CD4-positive, alpha-beta T cell (primary cell): Measurements from ENCODE around the gene ITGA11. TPM values are rescaled to one million over a fixed set of nuclear protein-coding genes. Genes with fewer than 3 reads are reported as not detected.
A peak's percentile ranks its signal among the peaks of the same experiment; 100 is the strongest.

ENCODE experiments used
- ATAC-seq: fragments of 200-7000 bp; cut with Tn5 transposase; one replicate; pipeline ENCODE4 v1.10.0; 2022; ENCODE audit warnings: mild to moderate bottlenecking; ENCODE audit not compliant: poor library complexity
- CTCF ChIA-PET: fragments of 350-600 bp; sonication (Branson Sonifier 250); formaldehyde crosslinking; loops from one replicate; lab custom pipeline; 2021; ENCODE audit warnings: antibody characterized with exemption, inconsistent platforms; lab: Charles Lee
- POLR2A ChIA-PET: fragments of 350-600 bp; sonication (Branson Sonifier 250); formaldehyde crosslinking; loops from one replicate; lab custom pipeline; 2021; ENCODE audit warnings: antibody characterized with exemption, inconsistent platforms; lab: Charles Lee
- DNase-seq, 14 experiments: peaks; one replicate each; pipeline ENCODE4 v3.0.0-alpha.2; 2013 to 2020; ENCODE audit warnings: mixed read lengths in 2 of 14
- H3K27ac ChIP-seq, 2 donors: one replicate each; pipeline versions ENCODE4 v1.5.1 to v1.7.0; 2013; ENCODE audit warnings: low read length in 2 of 2, low read depth in 1 of 2, mild to moderate bottlenecking in 1 of 2
- H3K27me3 ChIP-seq, 2 experiments: 1 replicate in 1 of 2; 2 replicates in 1 of 2; pipeline versions ENCODE4 v1.6.1 to v1.7.0; 2013; ENCODE audit warnings: low read length in 2 of 2, control low read depth in 1 of 2, mild to moderate bottlenecking in 1 of 2, moderate library complexity in 1 of 2; ENCODE audit not compliant: insufficient read depth in 2 of 2, control insufficient read depth in 1 of 2
- H3K36me3 ChIP-seq: one replicate; pipeline ENCODE4 v1.6.1; 2013; ENCODE audit warnings: low read length, control low read depth; ENCODE audit not compliant: insufficient read depth
- H3K4me1 ChIP-seq: one replicate; pipeline ENCODE4 v1.6.1; 2013; ENCODE audit warnings: low read length, control low read depth; ENCODE audit not compliant: insufficient read depth
- H3K4me3 ChIP-seq: one replicate; pipeline ENCODE4 v1.5.1; 2013; ENCODE audit warnings: mild to moderate bottlenecking, low read length, moderate library complexity
- H3K9me3 ChIP-seq, 2 experiments: 1 replicate in 1 of 2; 2 replicates in 1 of 2; pipeline versions ENCODE4 v1.6.1 to v1.7.0; 2013; ENCODE audit warnings: low read length in 2 of 2, mild to moderate bottlenecking in 2 of 2, control low read depth in 1 of 2, moderate library complexity in 1 of 2; ENCODE audit not compliant: control insufficient read depth in 1 of 2, insufficient read depth in 1 of 2
- H3K27ac Mint-ChIP-seq: one replicate; pipeline ENCODE4 v1.8.0; 2020; ENCODE audit warnings: mixed read lengths
- H3K27me3 Mint-ChIP-seq: one replicate; pipeline ENCODE4 v1.8.0; 2021; ENCODE audit warnings: mixed read lengths
- H3K36me3 Mint-ChIP-seq: one replicate; pipeline ENCODE4 v1.8.0; 2021; ENCODE audit warnings: low read depth, mixed read lengths
- H3K4me1 Mint-ChIP-seq: one replicate; pipeline ENCODE4 v1.8.0; 2021; ENCODE audit warnings: low read depth, mixed read lengths
- H3K4me3 Mint-ChIP-seq: one replicate; pipeline ENCODE4 v1.8.0; 2020; ENCODE audit warnings: mild to moderate bottlenecking, mixed read lengths
- H3K9me3 Mint-ChIP-seq: one replicate; pipeline ENCODE4 v1.8.0; 2020; ENCODE audit warnings: mixed read lengths
- intact Hi-C, 2 experiments: fragments of 100-400 bp; cut with DNase I in 1 of 2; cut with micrococcal nuclease in 1 of 2; formaldehyde crosslinking; loops; one replicate each; pipeline versions ENCODE4 v1.15.1 to v1.9.0; 2023 to 2025; cut with DNase I, micrococcal nuclease
- total RNA-seq, 174 experiments: library from RNA in 2 of 174; stranded (reverse) in 2 of 174; gene quantifications; one replicate each; pipeline ENCODE4 v1.2.3 and lab custom pipeline; 2021 to 2026
- TF ChIP-seq, protein P1 (sequence below): fragments of 200-600 bp; IDR thresholded peaks from one replicate; pipeline ENCODE4 v1.8.0; 2022; ENCODE audit warnings: antibody characterized with exemption, mild to moderate bottlenecking

The ITGA11 gene
- total RNA-seq, 2 experiments from 2014 or later: 0.08 to 0.20 TPM

- ATAC-seq (no peak), DNase-seq (no peak)
- POLR2A ChIA-PET: interaction anchor here (1.1 to 3.9 kb wide), 2 partner anchors 19 to 221 kb away, joined by 3 to 57 read pairs; no protein-coding TSS in a partner anchor
Observed at GRCh38 chr15:68275165-68275746, 156.7 kb downstream of the ITGA11 start.

DNA sequence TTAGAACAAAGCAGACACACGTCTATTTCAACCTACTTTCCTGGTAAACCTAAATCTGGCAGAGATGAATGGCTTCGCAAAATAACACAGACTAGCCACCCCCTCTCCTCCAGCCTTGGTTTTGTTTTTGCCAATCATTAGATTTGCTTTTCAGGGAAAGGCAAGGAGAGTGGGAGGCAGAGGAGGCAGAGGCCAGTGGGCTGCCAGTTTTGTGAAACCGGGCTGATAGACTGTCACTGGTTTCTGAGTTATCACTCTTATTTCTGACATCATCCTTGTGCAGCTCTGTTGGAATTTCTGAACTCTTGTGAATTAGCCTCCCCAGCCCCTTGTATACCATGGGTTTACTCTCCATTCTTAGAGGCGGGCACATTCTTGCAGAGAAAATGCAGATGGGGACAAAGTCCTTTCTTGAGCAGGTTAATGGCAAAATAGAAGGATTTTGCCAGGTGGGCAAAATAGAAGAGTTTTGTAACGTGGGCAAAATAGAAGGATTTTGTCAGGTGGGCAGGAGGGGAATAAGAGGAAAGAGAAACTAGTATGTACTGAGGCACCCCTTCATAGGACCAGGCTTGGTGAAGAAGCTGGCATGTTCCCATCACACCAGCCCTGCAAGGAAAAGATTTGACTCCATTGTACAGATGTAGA lies 157.6 kb downstream of the ITGA11 start:
- no peaks in the 10 kb centered on the region for H3K9me3 Mint-ChIP-seq

More at GRCh38 chr15:68275165-68275746, 156.7 kb downstream of the ITGA11 start:
- H3K27ac ChIP-seq: no peak overlapping the region
- Mint-ChIP-seq H3K4me1 (peaks cover 34% of the 10 kb centered on the region), H3K27ac (peak overlapping the region; percentile 99), H3K36me3 (peaks cover 22% of the 10 kb centered on the region), H3K27me3 (no peaks in the 10 kb centered on the region), H3K9me3 (no peaks in the 10 kb centered on the region), H3K4me3 (peak overlapping the region; percentile 98)
- no peaks in the 10 kb centered on the region for H3K36me3 ChIP-seq
- no peaks in the 10 kb centered on the region for H3K27me3 ChIP-seq
- H3K9me3 ChIP-seq: no peaks in the 10 kb centered on the region
- peaks cover 24% of the 10 kb centered on the region for H3K4me1 ChIP-seq
- CTCF ChIA-PET: interaction anchor here (3.2 kb wide), 1 partner anchor 31 kb away, joined by 21 read pairs; no protein-coding TSS in a partner anchor
- intact Hi-C loops: loop anchor here (5.0 to 10.0 kb wide), 4 partner anchors 223 to 1768 kb away; partner anchors contain the start of genes PIAS1 (in 2 of the 2), C15orf61 (in 1 of the 2) and ZWILCH (in 1 of the 2)
- TF ChIP-seq, protein P1, sequence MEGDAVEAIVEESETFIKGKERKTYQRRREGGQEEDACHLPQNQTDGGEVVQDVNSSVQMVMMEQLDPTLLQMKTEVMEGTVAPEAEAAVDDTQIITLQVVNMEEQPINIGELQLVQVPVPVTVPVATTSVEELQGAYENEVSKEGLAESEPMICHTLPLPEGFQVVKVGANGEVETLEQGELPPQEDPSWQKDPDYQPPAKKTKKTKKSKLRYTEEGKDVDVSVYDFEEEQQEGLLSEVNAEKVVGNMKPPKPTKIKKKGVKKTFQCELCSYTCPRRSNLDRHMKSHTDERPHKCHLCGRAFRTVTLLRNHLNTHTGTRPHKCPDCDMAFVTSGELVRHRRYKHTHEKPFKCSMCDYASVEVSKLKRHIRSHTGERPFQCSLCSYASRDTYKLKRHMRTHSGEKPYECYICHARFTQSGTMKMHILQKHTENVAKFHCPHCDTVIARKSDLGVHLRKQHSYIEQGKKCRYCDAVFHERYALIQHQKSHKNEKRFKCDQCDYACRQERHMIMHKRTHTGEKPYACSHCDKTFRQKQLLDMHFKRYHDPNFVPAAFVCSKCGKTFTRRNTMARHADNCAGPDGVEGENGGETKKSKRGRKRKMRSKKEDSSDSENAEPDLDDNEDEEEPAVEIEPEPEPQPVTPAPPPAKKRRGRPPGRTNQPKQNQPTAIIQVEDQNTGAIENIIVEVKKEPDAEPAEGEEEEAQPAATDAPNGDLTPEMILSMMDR: no peak
- H3K4me3 ChIP-seq: no peak overlapping the region

GRCh38 chr15:68272721-68273271 lies 159.2 kb downstream of the ITGA11 start:
- Mint-ChIP-seq H3K27me3 (peaks cover 10% of the 10 kb centered on the region), H3K27ac (no peak overlapping the region), H3K36me3 (no peaks in the 10 kb centered on the region), H3K9me3 (no peaks in the 10 kb centered on the region), H3K4me3 (peak overlapping the region; percentile 16), H3K4me1 (peaks cover 14% of the 10 kb centered on the region)
- TF ChIP-seq, protein P1: no peak
- H3K36me3 ChIP-seq: no peaks in the 10 kb centered on the region
- ChIA-PET CTCF (no interaction called here), POLR2A (no interaction called here)
- ATAC-seq (no peak), DNase-seq (no peak)
- no peak overlapping the region for H3K4me3 ChIP-seq
- H3K4me1 ChIP-seq: peaks cover 10% of the 10 kb centered on the region
- H3K27me3 ChIP-seq: no peaks in the 10 kb centered on the region
- no peaks in the 10 kb centered on the region for H3K9me3 ChIP-seq
- intact Hi-C loops: loop anchor here in 1 of 2 experiments (10.0 kb wide), 1 partner anchor 542 kb away; no protein-coding TSS in a partner anchor
- no peak overlapping the region for H3K27ac ChIP-seq

More for the DNA sequence above, 157.6 kb downstream of the ITGA11 start:
- no peaks in the 10 kb centered on the region for H3K27me3 ChIP-seq
- Mint-ChIP-seq H3K4me3 (no peak overlapping the region), H3K27me3 (no peaks in the 10 kb centered on the region), H3K27ac (peak overlapping the region; percentile 99), H3K36me3 (peaks cover 12% of the 10 kb centered on the region), H3K4me1 (peaks cover 25% of the 10 kb centered on the region)
- no peaks in the 10 kb centered on the region for H3K36me3 ChIP-seq
- TF ChIP-seq, protein P1: no peak
- ATAC-seq (no peak), DNase-seq (no peak)
- intact Hi-C loops: loop anchor here in 1 of 2 experiments (10.0 kb wide), 1 partner anchor 540 kb away; no protein-coding TSS in a partner anchor
- H3K4me3 ChIP-seq: no peak overlapping the region
- H3K9me3 ChIP-seq: no peaks in the 10 kb centered on the region
- H3K27ac ChIP-seq: no peak overlapping the region
- peaks cover 18% of the 10 kb centered on the region for H3K4me1 ChIP-seq
- ChIA-PET CTCF (no interaction called here), POLR2A (no interaction called here)
